Measurements from ENCODE around the gene RUNX2.

GRCh38 chr6:45692021-45692420 is 363.9 kb downstream of the RUNX2 start:
- TF ChIP-seq RARB (CRISPR knock-in tag; IDR thresholded peaks at IDR 0.05) = no peak
- TF ChIP-seq PATZ1 (CRISPR knock-in tag; IDR thresholded peaks at IDR 0.05; ENCODE audit: borderline replicate concordance) = no peak
- TF ChIP-seq TOX (CRISPR knock-in tag; IDR thresholded peaks at IDR 0.05; ENCODE audit: borderline replicate concordance) = no peak
- TF ChIP-seq CREB5 (CRISPR knock-in tag; IDR thresholded peaks at IDR 0.05; ENCODE audit: low read depth) = no peak
- no peak for TF ChIP-seq BACH2 (CRISPR knock-in tag; IDR thresholded peaks at IDR 0.05; ENCODE audit: borderline replicate concordance)
- no peak for TF ChIP-seq CSDC2 (CRISPR knock-in tag; IDR thresholded peaks at IDR 0.05)
